Measurements from ENCODE around the gene ALKBH3.

ALKBH3 gene

GRCh38 chr11:43962383-43963278, 82.0 kb downstream of the ALKBH3 start:
- DNase-seq (ENCODE audit: low spot score): no peak

- DNase-seq (ENCODE audit: low spot score): no peak
These were observed 82.6 kb downstream of the ALKBH3 start for GRCh38 chr11:43963279-43963620.

- DNase-seq (ENCODE audit: low spot score): no peak
These were observed 87.0 kb downstream of the ALKBH3 start for GRCh38 chr11:43967661-43968060.

- no peak for DNase-seq (ENCODE audit: low spot score)
These were observed 88.1 kb downstream of the ALKBH3 start for GRCh38 chr11:43968719-43969118.

GRCh38 chr11:43969543-43969942, 88.9 kb downstream of the ALKBH3 start:
- DNase-seq (ENCODE audit: low spot score): no peak

Measured in HuH-7.5 (cell line).